SK-N-SH (cell line): ENCODE data around the gene DCHS2. TPM values are rescaled to one million over a fixed set of nuclear protein-coding genes. Genes with fewer than 3 reads are reported as not detected.

Experiments used
- CTCF ChIA-PET: fragments of 300-600, 350-600 bp; formaldehyde crosslinking; extraction: SDS; loops from one replicate; lab custom pipeline; 2021; lab: Yijun Ruan, JAX
- POLR2A ChIA-PET: fragments of 350-600 bp; sonication (Branson Sonifier 250); formaldehyde crosslinking; extraction: SDS; loops from one replicate; lab custom pipeline; 2020; ENCODE audit warnings: antibody characterized with exemption, inconsistent platforms; lab: Yijun Ruan, JAX
- DNase-seq: peaks from one replicate; pipeline ENCODE4 v3.0.0; 2012
- H2AFZ ChIP-seq: fragments of 200-600 bp; sonication (generic); 2 replicates; pipeline ENCODE4 v1.8.1; 2016; ENCODE audit warnings: antibody characterized with exemption, mild to moderate bottlenecking, low read depth
- H3F3A ChIP-seq: fragments of 200-600 bp; sonication (generic); replicated peaks from 2 replicates; pipeline ENCODE3; 2016; ENCODE audit warnings: antibody characterized with exemption, mild to moderate bottlenecking; ENCODE audit not compliant: insufficient read depth
- H3K27ac ChIP-seq, 2 experiments: fragments of 200-500 bp in 1 of 2; fragments of 200-600 bp in 1 of 2; sonication (Bioruptor generic) in 1 of 2; sonication (generic), shearing (Covaris generic) in 1 of 2; 2 replicates each; pipeline versions ENCODE4 v1.5.1 to v1.6.1; 2014 to 2016; ENCODE audit warnings: low read depth in 2 of 2, inconsistent platforms in 1 of 2, low read length in 1 of 2, mild to moderate bottlenecking in 1 of 2, mixed read lengths in 1 of 2
- H3K27me3 ChIP-seq: fragments of 200-600 bp; sonication (generic), shearing (Covaris generic); 2 replicates; pipeline ENCODE4 v1.6.1; 2016; ENCODE audit warnings: mixed run types; ENCODE audit not compliant: insufficient read depth
- H3K36me3 ChIP-seq, 2 experiments: fragments of 200-500 bp in 1 of 2; fragments of 200-600 bp in 1 of 2; sonication (Bioruptor generic) in 1 of 2; sonication (generic) in 1 of 2; replicated peaks in 1 of 2; 2 replicates each; pipeline versions ENCODE3 to v1.5.1; 2014 to 2016; ENCODE audit warnings: low read length in 1 of 2, mild to moderate bottlenecking in 1 of 2; ENCODE audit not compliant: insufficient read depth in 2 of 2, control insufficient read depth in 1 of 2
- H3K4me1 ChIP-seq, 2 experiments: fragments of 200-500 bp in 1 of 2; fragments of 200-600 bp in 1 of 2; sonication (Bioruptor generic) in 1 of 2; sonication (generic), shearing (Covaris generic) in 1 of 2; 2 replicates each; pipeline versions ENCODE4 v1.5.1 to v1.6.1; 2014 to 2016; ENCODE audit warnings: low read depth in 1 of 2, low read length in 1 of 2, mixed run types in 1 of 2; ENCODE audit not compliant: insufficient read depth in 2 of 2, control insufficient read depth in 1 of 2
- H3K4me2 ChIP-seq: fragments of 200-600 bp; sonication (generic), shearing (Covaris generic); 2 replicates; pipeline ENCODE4 v1.6.1; 2017; ENCODE audit warnings: mixed run types
- H3K4me3 ChIP-seq, 2 experiments: fragments of 200-500 bp in 1 of 2; fragments of 200-600 bp in 1 of 2; sonication (Bioruptor generic) in 1 of 2; sonication (generic), shearing (Covaris generic) in 1 of 2; 2 replicates each; pipeline versions ENCODE4 v1.5.1 to v1.8.1; 2014 to 2016; ENCODE audit warnings: low read depth in 2 of 2, inconsistent platforms in 1 of 2, low read length in 1 of 2, mild to moderate bottlenecking in 1 of 2, mixed read lengths in 1 of 2, moderate library complexity in 1 of 2
- H3K79me2 ChIP-seq: fragments of 200-600 bp; sonication (generic); 2 replicates; pipeline ENCODE4 v1.8.1; 2017; ENCODE audit warnings: mild to moderate bottlenecking; ENCODE audit not compliant: insufficient read depth
- H3K9ac ChIP-seq: fragments of 200-600 bp; sonication (generic); 2 replicates; pipeline ENCODE4 v1.6.1; 2017; ENCODE audit warnings: mixed run types
- H3K9me2 ChIP-seq: fragments of 200-600 bp; sonication (generic); 2 replicates; pipeline ENCODE4 v1.6.1; 2017; ENCODE audit warnings: mixed run types
- H3K9me3 ChIP-seq: fragments of 200-600 bp; sonication (generic); 2 replicates; pipeline ENCODE4 v1.6.1; 2017; ENCODE audit warnings: mixed run types, mild to moderate bottlenecking, moderate library complexity
- H4K20me1 ChIP-seq: fragments of 200-600 bp; sonication (generic); 2 replicates; pipeline ENCODE4 v1.6.1; 2017; ENCODE audit warnings: mild to moderate bottlenecking, mixed run types; ENCODE audit not compliant: insufficient read depth
- ELF1 ChIP-seq: IDR thresholded peaks from 2 replicates; pipeline ENCODE4 v1.4.0; 2012
- EP300 ChIP-seq, 2 experiments: IDR thresholded peaks; 2 replicates each; pipeline versions ENCODE4 v1.4.0 to v1.6.1; 2012; ENCODE audit warnings: borderline replicate concordance in 1 of 2, low read depth in 1 of 2, low read length in 1 of 2
- EZH2phosphoT487 ChIP-seq: fragments of 200-600 bp; sonication (generic); IDR thresholded peaks from 2 replicates; pipeline ENCODE4 v1.6.1; 2017; ENCODE audit warnings: low read depth, mixed run types, mild to moderate bottlenecking, antibody characterized with exemption, moderate library complexity, borderline replicate concordance
- FOXJ3 ChIP-seq: sonication (generic); formaldehyde crosslinking; IDR thresholded peaks from 2 replicates; pipeline ENCODE4 v1.5.1; 2020; ENCODE audit warnings: mild to moderate bottlenecking, missing genetic modification reagents
- FOXM1 ChIP-seq: IDR thresholded peaks from 2 replicates; pipeline ENCODE4 v1.4.0; 2012; ENCODE audit warnings: low read depth, mild to moderate bottlenecking
- JUND ChIP-seq: IDR thresholded peaks from 2 replicates; pipeline ENCODE4 v1.4.0; 2012
- MAX ChIP-seq: IDR thresholded peaks from 2 replicates; pipeline ENCODE4 v1.4.0; 2012; ENCODE audit warnings: low read depth
- MEF2A ChIP-seq: IDR thresholded peaks from 2 replicates; pipeline ENCODE4 v1.4.0; 2012; ENCODE audit warnings: low read depth, borderline replicate concordance
- MXI1 ChIP-seq: IDR thresholded peaks from 2 replicates; pipeline ENCODE4 v1.6.1; 2012; ENCODE audit warnings: mild to moderate bottlenecking, low read depth, low read length, improper control_type of control experiment
- NFIC ChIP-seq: IDR thresholded peaks from 2 replicates; pipeline ENCODE4 v1.4.0; 2012; ENCODE audit warnings: borderline replicate concordance
- NRF1 ChIP-seq: IDR thresholded peaks from 2 replicates; pipeline ENCODE4 v1.6.1; 2012; ENCODE audit warnings: low read depth, mild to moderate bottlenecking, low read length
- POLR2AphosphoS5 ChIP-seq: IDR thresholded peaks from 2 replicates; pipeline ENCODE4 v1.6.1; 2012; ENCODE audit warnings: low read depth, low read length
- RXRA ChIP-seq: IDR thresholded peaks from 2 replicates; pipeline ENCODE4 v1.4.0; 2012; ENCODE audit warnings: low read depth, mild to moderate bottlenecking, borderline replicate concordance
- TCF12 ChIP-seq: IDR thresholded peaks from 2 replicates; pipeline ENCODE4 v1.4.0; 2012
- USF1 ChIP-seq: IDR thresholded peaks from 2 replicates; pipeline ENCODE4 v1.4.0; 2012; ENCODE audit warnings: low read depth, borderline replicate concordance
- USF2 ChIP-seq: fragments of 150-350 bp; IDR thresholded peaks from 2 replicates; pipeline ENCODE4 v1.6.1; 2017; ENCODE audit warnings: antibody characterized with exemption, low read length, low read depth, borderline replicate concordance
- YY1 ChIP-seq: IDR thresholded peaks from 2 replicates; pipeline ENCODE4 v1.4.0; 2012; ENCODE audit warnings: low read depth, mild to moderate bottlenecking
- WGBS: methylation state at CpG from one replicate; pipeline ENCODE4 v1.1.6; 2017; ENCODE audit warnings: low lambda C conversion rate; 5-methylcytosine and 5-hydroxymethylcytosine counted together
- polyA plus RNA-seq, 3 experiments: library from polyadenylated mRNA; depleted of rRNA; stranded (reverse); fragments of >200 nt; gene quantifications; 2 replicates each; pipeline ENCODE4 v1.2.3, GENCODE V29; 2012
- TF ChIP-seq, protein P1 (sequence below): fragments of 150-350 bp; IDR thresholded peaks from 2 replicates; pipeline ENCODE4 v1.6.1; 2016; ENCODE audit warnings: mild to moderate bottlenecking, low read depth, low read length
- TF ChIP-seq, protein P2 (sequence below): IDR thresholded peaks from 2 replicates; pipeline ENCODE4; 2012

Gene DCHS2
- polyA plus RNA-seq, 1 of the 3 experiments (the other 2 are of a cell fraction): not detected

DNA sequence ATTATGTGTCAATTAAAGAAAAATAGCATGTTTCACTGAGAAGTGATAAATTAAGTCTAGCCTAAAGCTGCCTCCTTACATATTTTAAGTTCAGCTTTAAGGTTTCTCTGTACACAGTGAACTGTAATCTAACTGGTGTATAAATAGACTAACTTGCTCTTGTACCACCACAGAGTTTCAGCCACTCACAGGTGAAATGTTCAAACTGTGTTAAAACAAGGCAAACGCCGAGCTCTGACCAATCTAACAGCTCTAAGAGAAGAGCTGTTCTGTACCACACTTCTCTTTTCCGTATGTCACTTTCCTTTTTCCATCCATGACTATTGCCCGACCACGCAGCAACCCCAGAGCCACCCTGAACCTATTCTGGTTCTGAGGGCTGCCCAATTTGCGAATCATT is 64.5 kb downstream of the DCHS2 start:
- Histone ChIP-seq H4K20me1 (no peaks in the 10 kb centered on the region), H3K27me3 (peaks cover 5% of the 10 kb centered on the region; the same call in 1 of the 2 replicates), H3K9me2 (no peaks in the 10 kb centered on the region), H3K9ac (no peak overlapping the region), H2AFZ (no peak overlapping the region), H3F3A (no peaks in the 10 kb centered on the region), H3K79me2 (no peaks in the 10 kb centered on the region), H3K36me3 (no peaks in the 10 kb centered on the region), H3K4me2 (no peak overlapping the region), H3K9me3 (no peaks in the 10 kb centered on the region), H3K27ac (no peak overlapping the region), H3K4me3 (no peak overlapping the region), H3K4me1 (no peaks in the 10 kb centered on the region)
- CTCF ChIA-PET: no interaction called here
- DNase-seq: no peak
- WGBS: 6% methylated on average over 6 of the region's 6 CpGs
- POLR2A ChIA-PET: no interaction called here
- TF ChIP-seq FOXM1: no peak
- no peak for TF ChIP-seq YY1
- TF ChIP-seq EZH2phosphoT487: no peak
- TF ChIP-seq, all 33 proteins: peak for 0

- CTCF ChIA-PET: interaction anchor here (0.6 to 2.6 kb wide), 2 partner anchors 10 to 93 kb away, joined by 3 to 10 read pairs; no protein-coding TSS in a partner anchor
- no peaks in the 10 kb centered on the region for H3K36me3 ChIP-seq
Measured at GRCh38 chr4:154425514-154425913, 66.1 kb downstream of the DCHS2 start.

More at GRCh38 chr4:154425514-154425913, 66.1 kb downstream of the DCHS2 start:
- Histone ChIP-seq H3K4me1 (no peaks in the 10 kb centered on the region), H3K4me2 (no peak overlapping the region), H3K9ac (no peak overlapping the region), H3K27me3 (peaks cover 5% of the 10 kb centered on the region; the same call in 1 of the 2 replicates), H4K20me1 (no peaks in the 10 kb centered on the region), H3K79me2 (no peaks in the 10 kb centered on the region), H3K4me3 (no peak overlapping the region), H2AFZ (no peak overlapping the region), H3K27ac (no peak overlapping the region), H3F3A (no peaks in the 10 kb centered on the region), H3K9me3 (no peaks in the 10 kb centered on the region), H3K9me2 (no peaks in the 10 kb centered on the region)
- TF ChIP-seq POLR2AphosphoS5 (no peak), NRF1 (no peak), EP300 (IDR thresholded peaks at IDR 0.05; ENCODE audit: borderline replicate concordance in 1 of 2, low read depth in 1 of 2, low read length in 1 of 2) (no peak), MAX (no peak), NFIC (no peak), TCF12 (no peak), MEF2A (no peak), ELF1 (no peak), USF2 (no peak), FOXJ3 (CRISPR knock-in tag) (no peak), USF1 (no peak), JUND (no peak), MXI1 (no peak), RXRA (no peak), EZH2phosphoT487 (no peak)
- TF ChIP-seq, protein P1, sequence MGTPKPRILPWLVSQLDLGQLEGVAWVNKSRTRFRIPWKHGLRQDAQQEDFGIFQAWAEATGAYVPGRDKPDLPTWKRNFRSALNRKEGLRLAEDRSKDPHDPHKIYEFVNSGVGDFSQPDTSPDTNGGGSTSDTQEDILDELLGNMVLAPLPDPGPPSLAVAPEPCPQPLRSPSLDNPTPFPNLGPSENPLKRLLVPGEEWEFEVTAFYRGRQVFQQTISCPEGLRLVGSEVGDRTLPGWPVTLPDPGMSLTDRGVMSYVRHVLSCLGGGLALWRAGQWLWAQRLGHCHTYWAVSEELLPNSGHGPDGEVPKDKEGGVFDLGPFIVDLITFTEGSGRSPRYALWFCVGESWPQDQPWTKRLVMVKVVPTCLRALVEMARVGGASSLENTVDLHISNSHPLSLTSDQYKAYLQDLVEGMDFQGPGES: no peak
- TF ChIP-seq, protein P2, sequence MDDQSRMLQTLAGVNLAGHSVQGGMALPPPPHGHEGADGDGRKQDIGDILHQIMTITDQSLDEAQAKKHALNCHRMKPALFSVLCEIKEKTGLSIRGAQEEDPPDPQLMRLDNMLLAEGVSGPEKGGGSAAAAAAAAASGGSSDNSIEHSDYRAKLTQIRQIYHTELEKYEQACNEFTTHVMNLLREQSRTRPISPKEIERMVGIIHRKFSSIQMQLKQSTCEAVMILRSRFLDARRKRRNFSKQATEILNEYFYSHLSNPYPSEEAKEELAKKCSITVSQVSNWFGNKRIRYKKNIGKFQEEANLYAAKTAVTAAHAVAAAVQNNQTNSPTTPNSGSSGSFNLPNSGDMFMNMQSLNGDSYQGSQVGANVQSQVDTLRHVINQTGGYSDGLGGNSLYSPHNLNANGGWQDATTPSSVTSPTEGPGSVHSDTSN: no peak
- DNase-seq: no peak
- POLR2A ChIA-PET: no interaction called here
- 5% methylated on average over 3 of the region's 3 CpGs for WGBS
